ENCODE data around the gene TECTB.

Gene TECTB

DNA sequence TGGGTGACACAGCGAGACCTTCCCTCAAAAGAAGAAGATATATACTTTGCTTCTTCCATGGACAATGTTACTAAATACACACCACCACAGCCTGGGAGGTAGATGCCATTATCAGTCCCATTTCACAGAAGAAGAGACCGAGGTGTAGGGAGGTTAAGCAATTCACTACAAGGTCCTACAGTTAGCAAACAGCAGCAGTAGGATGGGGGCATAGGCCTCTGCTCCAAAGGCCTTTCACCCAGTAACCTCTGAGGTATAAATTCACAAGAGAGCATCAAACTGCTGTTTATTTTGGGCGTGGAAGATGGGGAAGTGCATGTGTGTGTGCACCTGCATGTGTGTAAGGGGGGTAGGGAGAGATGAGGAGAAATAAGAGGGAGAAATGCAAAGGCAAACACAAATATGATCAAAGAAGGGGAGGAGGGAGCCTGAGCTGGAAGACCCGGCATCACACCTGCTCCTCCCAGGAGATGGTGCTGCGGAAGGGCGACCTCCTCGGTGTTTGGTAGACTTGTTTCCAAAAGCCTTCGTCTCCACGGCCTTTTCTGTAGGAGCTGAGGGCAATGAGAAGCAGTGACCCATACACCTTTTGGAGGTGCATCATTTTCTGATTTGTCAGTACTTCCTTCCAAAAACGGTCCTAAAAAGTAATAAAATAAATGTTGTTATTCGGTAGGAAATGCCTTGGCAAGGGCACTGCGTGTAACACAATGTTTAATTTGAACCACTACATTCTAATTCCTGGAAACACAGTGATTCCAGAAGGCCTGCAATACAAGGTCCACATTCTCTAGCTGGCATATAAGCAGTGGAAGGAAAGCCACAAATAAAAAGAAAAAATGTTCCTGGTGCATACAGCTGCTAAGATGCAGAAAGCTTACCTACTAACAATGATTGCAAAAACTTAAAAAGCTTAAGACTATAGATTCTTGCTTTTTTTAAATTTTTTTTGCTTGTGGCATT, 64.8 kb downstream of the TECTB start:
- no peak for DNase-seq (ENCODE audit: low read depth)

DNA sequence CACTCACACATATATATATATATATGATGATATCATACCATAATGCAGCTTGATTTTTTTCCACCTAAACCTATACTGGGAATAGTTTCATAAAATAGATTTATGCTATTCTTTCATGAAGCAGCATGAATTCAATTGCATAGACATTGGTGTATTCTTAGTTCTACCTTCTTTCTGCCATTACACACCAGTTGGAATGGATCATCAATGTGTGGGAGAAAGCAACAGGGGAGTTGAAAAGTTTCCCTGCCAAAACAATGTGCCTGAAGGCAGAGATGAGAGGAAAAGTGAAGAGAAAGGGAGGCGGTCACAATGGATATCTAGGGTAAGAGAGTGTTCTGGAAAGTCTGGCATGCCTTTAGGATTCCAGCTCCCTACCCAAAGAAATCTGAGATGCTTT, 65.6 kb downstream of the TECTB start:
- no peak for DNase-seq (ENCODE audit: low read depth)

DNA sequence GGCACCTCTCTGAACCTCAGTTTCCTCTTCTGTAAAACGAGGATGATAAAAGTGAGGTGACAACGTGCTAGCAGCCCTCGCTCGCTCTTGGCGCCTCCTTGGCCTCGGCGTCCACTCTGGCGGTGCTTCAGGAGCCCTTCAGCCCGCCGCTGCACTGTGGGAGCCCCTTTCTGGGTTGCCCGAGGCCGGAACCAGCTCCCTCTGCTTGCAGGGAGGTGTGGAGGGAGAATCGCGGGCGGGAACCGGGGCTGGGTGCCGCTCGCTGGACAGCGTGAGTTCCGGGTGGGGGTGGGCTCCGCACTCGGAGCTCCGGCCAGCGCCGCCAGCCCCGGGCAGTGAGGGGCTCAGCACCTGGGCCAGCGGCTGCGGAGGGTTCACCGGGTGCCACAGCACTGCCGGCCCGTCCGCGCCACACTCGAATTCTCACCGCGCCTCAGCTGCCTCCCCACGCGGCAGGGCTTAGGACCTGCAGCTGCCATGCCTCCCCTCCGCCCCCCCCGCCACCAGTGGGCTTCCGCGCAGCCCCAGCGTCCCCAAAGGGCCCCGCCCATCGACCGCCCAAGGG, 66.4 kb downstream of the TECTB start:
- no peak for DNase-seq (ENCODE audit: low read depth)

DNA sequence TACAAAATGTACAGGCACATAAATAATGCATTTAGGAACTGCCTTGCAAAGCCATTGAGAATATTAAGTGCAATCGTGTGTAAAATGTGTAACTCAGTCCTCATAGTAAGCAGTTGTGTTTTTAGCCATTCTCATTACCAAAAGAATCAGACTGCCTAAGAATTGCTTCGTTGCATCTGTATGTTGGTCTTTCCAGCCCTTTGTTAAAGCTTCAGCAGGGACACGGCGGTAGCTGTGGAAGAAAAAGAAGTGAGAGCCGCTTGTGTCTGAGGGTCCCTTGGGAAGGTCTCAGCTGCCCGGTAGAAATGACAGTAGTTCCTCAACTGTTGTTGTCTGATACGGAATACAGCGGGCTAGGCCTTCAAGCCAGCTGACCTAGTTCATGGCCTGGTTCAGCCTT, 67.9 kb downstream of the TECTB start:
- no peak for DNase-seq (ENCODE audit: low read depth)

DNA sequence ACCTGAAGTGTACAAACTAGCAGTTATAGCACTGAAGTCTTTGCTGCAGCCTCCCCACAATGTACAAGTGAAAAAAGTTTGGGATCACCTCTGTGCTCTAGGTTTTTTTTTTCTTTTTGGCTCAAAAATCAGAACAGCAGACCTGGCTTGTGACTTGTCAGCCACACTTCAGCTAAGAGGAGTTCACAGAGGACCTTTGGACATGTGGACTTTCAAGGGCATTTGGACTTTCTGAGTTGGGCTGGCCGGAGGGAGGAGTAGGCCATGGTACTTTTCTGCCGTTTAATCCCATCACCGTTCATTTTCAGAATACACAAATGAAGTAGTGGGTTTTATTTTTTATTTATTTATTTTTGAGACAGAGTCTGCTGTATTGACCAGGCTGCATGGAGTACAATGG, 68.8 kb downstream of the TECTB start:
- no peak for DNase-seq (ENCODE audit: low read depth)

DNA sequence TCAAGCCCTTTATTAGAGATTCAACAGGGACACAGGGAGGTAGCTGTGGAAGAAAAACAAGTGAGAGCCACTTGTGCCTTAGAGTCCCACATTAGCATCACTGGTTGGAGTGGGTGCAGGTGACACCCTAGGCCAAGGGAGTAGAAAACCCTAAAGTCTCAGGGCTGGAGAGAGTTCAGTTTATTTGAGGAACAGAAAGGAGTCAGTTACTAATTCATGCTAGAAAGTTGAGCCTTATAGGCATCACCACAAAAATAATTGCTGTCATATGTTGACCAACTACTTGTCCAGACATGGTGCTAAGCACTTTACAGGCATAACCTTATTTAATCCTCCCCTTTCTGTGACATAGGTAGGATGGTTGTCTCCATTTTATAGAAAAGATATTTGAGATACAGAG, 69.8 kb downstream of the TECTB start:
- DNase-seq (ENCODE audit: low read depth), result no peak

Measured in GM04504 (cell line).